ENCODE results near the gene FNDC8.
"Not testable (repeated sequence)": the region's sequence is repeated elsewhere in the genome, so short reads cannot be mapped to it uniquely, and the experiment has no call there.

Gene FNDC8

DNA sequence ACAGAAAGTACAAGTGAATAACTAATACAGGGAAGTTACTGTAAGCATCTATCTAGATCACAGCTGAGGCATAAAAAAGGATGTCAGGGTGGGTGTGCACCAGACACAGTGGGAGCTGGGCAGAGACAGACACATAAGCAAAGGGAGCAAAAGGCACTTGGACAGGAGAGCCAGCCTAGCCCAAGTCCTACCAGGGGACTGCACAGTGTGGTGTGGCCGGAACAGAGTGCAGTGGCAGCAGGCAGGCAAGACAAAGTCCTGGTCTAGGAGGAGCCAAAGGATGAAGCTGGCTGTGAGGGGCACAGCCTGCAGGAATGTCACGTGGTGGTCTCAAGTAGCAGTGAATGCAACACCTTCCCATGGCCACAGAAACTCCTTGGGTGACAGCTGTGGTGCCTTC is 23.6 kb upstream of the FNDC8 start:
- peaks cover 33% of the 10 kb centered on the region for H3K36me3 ChIP-seq (ENCODE audit: control insufficient read depth, insufficient read depth, low read length)
- H3K4me1 ChIP-seq (ENCODE audit: control insufficient read depth, insufficient read depth, low read length) = no peaks in the 10 kb centered on the region
- H3K27me3 ChIP-seq (ENCODE audit: control insufficient read depth, insufficient read depth, low read length) = no peaks in the 10 kb centered on the region
- no peak overlapping the region for H3K27ac ChIP-seq (ENCODE audit: low read depth, low read length)
- H3K9ac ChIP-seq (ENCODE audit: low read depth, low read length) = no peak overlapping the region
- no peaks in the 10 kb centered on the region for H3K9me3 ChIP-seq (ENCODE audit: control insufficient read depth, insufficient read depth, low read length)
- no peak overlapping the region for H3K4me3 ChIP-seq (ENCODE audit: low read depth, low read length)

DNA sequence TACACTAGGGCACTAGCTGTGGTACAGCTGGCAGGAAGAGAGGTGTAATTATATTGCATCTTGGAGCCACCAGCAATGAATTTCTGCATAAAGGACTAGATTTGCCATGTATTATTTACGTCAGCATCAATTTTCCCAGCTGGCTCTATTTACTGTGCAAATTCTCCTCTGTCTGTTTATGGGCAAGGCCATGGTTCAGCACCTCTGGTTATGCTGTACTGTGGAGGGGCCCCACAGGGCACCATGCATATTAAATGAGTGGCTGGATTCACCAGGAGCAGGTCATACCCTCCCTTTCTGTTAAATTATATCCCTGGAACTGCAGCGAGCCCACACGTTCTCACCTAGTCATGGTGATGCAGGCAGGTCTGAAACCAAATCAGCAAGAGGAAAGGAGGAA is 21.5 kb upstream of the FNDC8 start:
- no peak overlapping the region for H3K27ac ChIP-seq (ENCODE audit: low read depth, low read length)
- peaks cover 41% of the 10 kb centered on the region for H3K36me3 ChIP-seq (ENCODE audit: control insufficient read depth, insufficient read depth, low read length)

DNA sequence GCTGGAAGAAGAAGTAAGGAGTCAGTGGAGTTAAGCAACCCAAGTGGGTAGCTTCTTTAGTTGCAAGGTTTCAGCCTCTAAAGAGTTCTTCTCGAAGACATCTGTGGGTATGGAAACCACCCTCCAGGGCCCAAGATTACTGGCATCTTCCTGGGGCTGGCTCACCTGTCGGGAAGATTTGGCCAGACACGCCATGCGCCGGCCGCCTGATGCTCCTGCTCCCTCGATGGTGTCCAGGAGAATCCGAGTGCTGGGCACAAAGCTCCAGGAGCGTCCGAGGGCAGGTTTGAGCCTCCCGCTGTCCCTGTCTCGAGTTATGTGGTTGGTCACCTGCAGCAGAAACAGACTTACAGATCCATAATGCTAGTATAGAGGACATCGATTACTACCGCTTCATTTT is 20.4 kb upstream of the FNDC8 start:
- peaks cover 51% of the 10 kb centered on the region for H3K36me3 ChIP-seq (ENCODE audit: control insufficient read depth, insufficient read depth, low read length)
- H3K9me3 ChIP-seq (ENCODE audit: control insufficient read depth, insufficient read depth, low read length) = no peaks in the 10 kb centered on the region
- no peak overlapping the region for H3K4me3 ChIP-seq (ENCODE audit: low read depth, low read length)
- H3K4me1 ChIP-seq (ENCODE audit: control insufficient read depth, insufficient read depth, low read length) = no peaks in the 10 kb centered on the region
- H3K27ac ChIP-seq (ENCODE audit: low read depth, low read length) = no peak overlapping the region
- no peak overlapping the region for H3K9ac ChIP-seq (ENCODE audit: low read depth, low read length)
- no peaks in the 10 kb centered on the region for H3K27me3 ChIP-seq (ENCODE audit: control insufficient read depth, insufficient read depth, low read length)

More for the DNA sequence above, 21.5 kb upstream of the FNDC8 start:
- H3K4me3 ChIP-seq (ENCODE audit: low read depth, low read length) = no peak overlapping the region
- no peaks in the 10 kb centered on the region for H3K27me3 ChIP-seq (ENCODE audit: control insufficient read depth, insufficient read depth, low read length)
- H3K9ac ChIP-seq (ENCODE audit: low read depth, low read length) = no peak overlapping the region
- H3K4me1 ChIP-seq (ENCODE audit: control insufficient read depth, insufficient read depth, low read length) = no peaks in the 10 kb centered on the region
- H3K9me3 ChIP-seq (ENCODE audit: control insufficient read depth, insufficient read depth, low read length) = no peaks in the 10 kb centered on the region

DNA sequence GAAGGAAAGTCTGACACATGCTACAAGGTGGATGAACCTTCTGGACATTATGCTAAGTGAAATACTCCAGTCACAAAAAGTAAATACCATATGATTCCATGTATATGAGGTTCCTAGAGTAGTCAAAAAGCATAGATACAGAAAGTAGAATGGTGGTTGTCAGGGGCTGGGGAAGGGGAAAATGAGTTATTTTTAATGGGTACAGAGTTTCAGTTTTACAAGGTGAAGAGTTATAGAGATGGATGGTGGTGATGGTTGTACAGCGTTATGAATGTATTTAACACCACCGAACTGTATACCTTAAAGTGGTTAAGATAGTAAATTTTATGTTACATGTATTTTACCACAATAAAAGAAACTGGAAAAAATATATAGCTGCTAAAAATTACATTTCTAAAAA is 19.7 kb upstream of the FNDC8 start:
- Histone ChIP-seq H3K9me3 (ENCODE audit: control insufficient read depth, insufficient read depth, low read length) (no peaks in the 10 kb centered on the region), H3K9ac (ENCODE audit: low read depth, low read length) (no peak overlapping the region), H3K27ac (ENCODE audit: low read depth, low read length) (no peak overlapping the region), H3K4me3 (ENCODE audit: low read depth, low read length) (no peak overlapping the region), H3K4me1 (ENCODE audit: control insufficient read depth, insufficient read depth, low read length) (no peaks in the 10 kb centered on the region), H3K36me3 (ENCODE audit: control insufficient read depth, insufficient read depth, low read length) (peaks cover 54% of the 10 kb centered on the region), H3K27me3 (ENCODE audit: control insufficient read depth, insufficient read depth, low read length) (no peaks in the 10 kb centered on the region)

DNA sequence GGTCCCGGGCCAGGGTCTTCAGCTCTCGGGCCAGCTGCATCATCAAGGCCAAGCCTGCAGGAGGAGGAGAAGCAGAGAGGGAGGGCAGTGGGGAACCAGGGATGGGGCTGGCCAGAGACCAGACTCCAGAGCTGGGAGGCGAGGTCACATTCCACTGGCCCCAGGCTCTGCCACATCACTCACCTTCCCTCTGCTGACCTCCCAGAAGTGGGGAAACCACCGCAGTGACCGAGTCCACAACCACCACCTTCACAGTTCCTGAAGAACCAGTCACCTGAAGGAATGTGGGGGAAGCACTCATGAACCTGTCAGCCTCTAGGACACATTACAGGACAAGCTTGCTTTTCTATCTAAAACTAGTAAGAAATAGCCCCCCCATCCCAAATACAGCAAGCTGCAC is 18.1 kb upstream of the FNDC8 start:
- Histone ChIP-seq H3K36me3 (ENCODE audit: control insufficient read depth, insufficient read depth, low read length) (peaks cover 54% of the 10 kb centered on the region), H3K9me3 (ENCODE audit: control insufficient read depth, insufficient read depth, low read length) (no peaks in the 10 kb centered on the region), H3K4me3 (ENCODE audit: low read depth, low read length) (no peak overlapping the region), H3K9ac (ENCODE audit: low read depth, low read length) (no peak overlapping the region), H3K4me1 (ENCODE audit: control insufficient read depth, insufficient read depth, low read length) (no peaks in the 10 kb centered on the region), H3K27me3 (ENCODE audit: control insufficient read depth, insufficient read depth, low read length) (no peaks in the 10 kb centered on the region), H3K27ac (ENCODE audit: low read depth, low read length) (no peak overlapping the region)

DNA sequence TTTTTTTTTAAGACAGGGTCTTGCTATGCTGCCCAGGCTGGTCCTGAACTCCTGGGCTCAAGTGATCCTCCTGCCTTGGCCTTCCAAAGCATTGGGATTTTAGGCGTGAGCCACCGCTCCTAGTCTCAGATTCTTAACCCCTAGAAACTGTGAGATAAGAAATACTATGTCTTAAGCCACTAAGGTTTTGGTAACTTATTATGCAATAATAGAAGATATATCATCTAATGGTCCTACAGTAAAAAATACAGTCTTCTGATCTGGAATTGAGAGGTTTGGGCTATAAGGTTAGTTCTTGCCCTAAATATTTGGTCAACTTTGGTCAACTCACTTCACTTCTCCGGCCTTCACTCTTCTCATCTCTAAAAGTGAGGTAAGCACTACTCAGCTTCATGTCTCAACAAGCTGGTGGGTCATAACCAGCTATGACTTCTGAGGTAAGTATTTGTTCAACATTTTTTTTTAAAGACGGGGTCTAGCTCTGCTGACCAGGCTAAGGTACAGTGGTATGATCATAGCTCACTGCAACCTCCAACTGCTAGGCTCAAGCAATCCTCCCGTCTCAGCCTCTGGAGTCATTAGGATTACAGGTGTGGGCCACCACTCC is 16.5 kb upstream of the FNDC8 start:
- Histone ChIP-seq H3K4me1 (ENCODE audit: control insufficient read depth, insufficient read depth, low read length) (no peaks in the 10 kb centered on the region), H3K9me3 (ENCODE audit: control insufficient read depth, insufficient read depth, low read length) (no peaks in the 10 kb centered on the region), H3K9ac (ENCODE audit: low read depth, low read length) (no peak overlapping the region), H3K27me3 (ENCODE audit: control insufficient read depth, insufficient read depth, low read length) (no peaks in the 10 kb centered on the region), H3K27ac (ENCODE audit: low read depth, low read length) (no peak overlapping the region), H3K4me3 (ENCODE audit: low read depth, low read length) (no peak overlapping the region), H3K36me3 (ENCODE audit: control insufficient read depth, insufficient read depth, low read length) (peaks cover 42% of the 10 kb centered on the region)

DNA sequence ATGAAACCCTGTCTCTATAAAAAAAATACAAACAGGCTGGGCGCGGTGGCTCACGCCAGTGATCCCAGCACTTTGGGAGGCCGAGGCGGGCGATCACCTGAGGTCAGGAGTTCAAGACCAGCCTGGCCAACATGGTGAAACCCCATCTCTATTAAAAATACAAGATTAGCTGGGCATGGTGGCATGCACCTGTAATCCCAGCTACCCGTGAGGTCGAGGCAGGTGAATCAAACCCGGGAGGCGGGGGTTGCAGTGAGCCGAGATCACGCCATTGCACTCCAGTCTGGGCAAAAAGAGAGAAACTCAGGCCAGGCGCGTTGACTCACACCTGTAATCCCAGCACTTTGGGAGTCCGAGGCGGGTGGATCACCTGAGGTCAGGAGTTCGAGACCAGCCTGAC is 10.6 kb upstream of the FNDC8 start:
- H3K27me3 ChIP-seq (ENCODE audit: control insufficient read depth, insufficient read depth, low read length); H3K36me3 ChIP-seq (ENCODE audit: control insufficient read depth, insufficient read depth, low read length): not testable (repeated sequence)

DNA sequence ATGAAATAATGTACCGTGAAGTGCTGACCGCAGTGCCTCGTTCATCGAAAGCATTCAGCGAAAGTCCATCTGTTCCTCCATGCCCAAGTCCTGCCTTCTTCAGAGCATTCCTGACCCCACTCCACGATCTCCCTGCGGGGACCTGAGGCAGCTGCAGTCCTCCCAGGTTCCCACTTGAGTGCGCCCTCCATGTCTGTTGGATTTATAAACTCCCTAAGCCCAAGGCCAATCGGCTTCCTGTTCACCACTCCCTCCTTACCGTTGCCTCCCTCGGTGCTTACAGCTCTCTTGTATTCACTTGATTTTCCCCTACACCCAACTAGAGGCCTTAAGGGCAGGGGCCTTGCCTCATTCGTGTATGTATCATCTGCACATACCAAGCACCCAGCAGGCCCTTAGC is 4.6 kb upstream of the FNDC8 start:
- Histone ChIP-seq H3K4me1 (ENCODE audit: control insufficient read depth, insufficient read depth, low read length) (0 out of 2 replicates have a peak, but pooled peaks cover 7% of the 10 kb centered on the region), H3K27ac (ENCODE audit: low read depth, low read length) (peak overlapping the region; percentile 14), H3K9ac (ENCODE audit: low read depth, low read length) (no peak overlapping the region)

More for the DNA sequence above, 10.6 kb upstream of the FNDC8 start:
- not testable (repeated sequence) for H3K4me3 ChIP-seq (ENCODE audit: low read depth, low read length); H3K9me3 ChIP-seq (ENCODE audit: control insufficient read depth, insufficient read depth, low read length); H3K9ac ChIP-seq (ENCODE audit: low read depth, low read length); H3K4me1 ChIP-seq (ENCODE audit: control insufficient read depth, insufficient read depth, low read length); H3K27ac ChIP-seq (ENCODE audit: low read depth, low read length)

DNA sequence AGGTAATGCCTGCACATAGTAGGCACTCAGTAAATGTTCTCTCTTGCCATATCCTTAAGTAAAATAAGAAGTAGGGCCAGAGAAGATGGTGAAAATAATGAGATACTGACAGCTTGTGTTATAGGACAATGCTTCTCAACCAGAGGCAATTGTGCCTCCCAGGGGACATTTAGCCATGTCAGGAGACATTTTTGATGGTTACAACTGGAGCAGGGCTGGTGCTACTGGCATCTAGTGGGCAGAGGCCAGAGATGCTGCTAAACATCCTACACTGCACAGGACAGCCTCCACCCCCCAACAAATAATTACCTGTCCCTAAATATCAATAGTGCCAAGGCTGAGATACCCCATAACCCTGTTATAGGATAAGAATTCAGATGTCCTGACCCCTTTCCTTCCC is 3.4 kb upstream of the FNDC8 start:
- Histone ChIP-seq H3K4me3 (ENCODE audit: low read depth, low read length) (no peak overlapping the region), H3K27ac (ENCODE audit: low read depth, low read length) (no peak overlapping the region)

More for the DNA sequence above, 4.6 kb upstream of the FNDC8 start:
- no peaks in the 10 kb centered on the region for H3K9me3 ChIP-seq (ENCODE audit: control insufficient read depth, insufficient read depth, low read length)
- no peaks in the 10 kb centered on the region for H3K27me3 ChIP-seq (ENCODE audit: control insufficient read depth, insufficient read depth, low read length)
- no peak overlapping the region for H3K4me3 ChIP-seq (ENCODE audit: low read depth, low read length)
- no peaks in the 10 kb centered on the region for H3K36me3 ChIP-seq (ENCODE audit: control insufficient read depth, insufficient read depth, low read length)

DNA sequence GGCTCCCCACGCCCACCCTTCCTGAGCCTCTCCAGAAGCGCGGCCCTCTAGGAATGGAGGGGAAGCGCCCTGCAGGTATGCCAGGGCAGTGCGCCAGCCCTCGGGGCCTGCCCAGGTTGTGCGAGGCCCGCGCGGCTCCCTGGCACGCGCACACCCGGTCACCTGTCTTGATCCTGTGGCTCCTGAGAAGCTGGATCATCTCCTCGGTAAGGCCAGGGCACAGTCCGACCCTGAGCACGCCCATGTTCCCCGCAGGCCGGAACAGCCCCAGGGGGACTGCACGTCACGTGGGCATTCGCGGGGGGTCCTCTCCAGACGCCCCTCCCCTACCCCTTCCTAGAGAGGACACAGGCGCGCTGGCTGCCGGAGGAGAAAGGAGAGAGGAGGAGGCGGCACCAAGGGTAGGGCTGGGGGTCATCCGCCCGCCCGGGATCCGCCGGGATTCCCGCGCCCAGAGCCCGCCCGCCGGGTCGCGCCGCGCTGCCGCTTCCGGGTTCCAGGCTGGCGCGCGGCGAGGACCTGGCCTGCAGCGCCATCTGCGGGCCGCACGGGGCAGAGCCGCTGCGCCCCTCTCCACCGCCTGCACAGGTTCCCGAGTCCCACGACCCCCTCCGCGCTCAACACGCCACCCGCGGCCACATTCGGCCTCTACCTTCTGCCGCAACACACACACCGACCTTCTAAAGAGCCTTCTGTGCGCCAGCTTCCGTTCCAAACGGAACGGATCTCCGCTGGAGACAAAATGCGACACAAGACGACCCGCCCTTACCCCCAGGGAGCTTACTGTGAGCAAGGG is 1.8 kb upstream of the FNDC8 start, which contains the start of gene RAD51D:
Gene RAD51D (minus strand): TSS at position 491 of the 796 bp plus-strand sequence. CDS start 247 bp downstream, at position 244.
- Histone ChIP-seq H3K27ac (ENCODE audit: low read depth, low read length) (peak within 1 kb of the TSS; percentile 87), H3K4me1 (ENCODE audit: control insufficient read depth, insufficient read depth, low read length) (0 out of 2 replicates have a peak, but pooled peaks cover 7% of the 10 kb centered on the region), H3K36me3 (ENCODE audit: control insufficient read depth, insufficient read depth, low read length) (no peaks in the 10 kb centered on the region), H3K9ac (ENCODE audit: low read depth, low read length) (peak within 1 kb of the TSS; percentile 62), H3K9me3 (ENCODE audit: control insufficient read depth, insufficient read depth, low read length) (no peaks in the 10 kb centered on the region), H3K27me3 (ENCODE audit: control insufficient read depth, insufficient read depth, low read length) (no peaks in the 10 kb centered on the region), H3K4me3 (ENCODE audit: low read depth, low read length) (peak within 1 kb of the TSS; percentile 69)

More for the DNA sequence above, 3.4 kb upstream of the FNDC8 start:
- H3K9me3 ChIP-seq (ENCODE audit: control insufficient read depth, insufficient read depth, low read length) = no peaks in the 10 kb centered on the region
- H3K27me3 ChIP-seq (ENCODE audit: control insufficient read depth, insufficient read depth, low read length) = no peaks in the 10 kb centered on the region
- no peak overlapping the region for H3K9ac ChIP-seq (ENCODE audit: low read depth, low read length)
- H3K4me1 ChIP-seq (ENCODE audit: control insufficient read depth, insufficient read depth, low read length) = 0 out of 2 replicates have a peak, but pooled peaks cover 7% of the 10 kb centered on the region
- no peaks in the 10 kb centered on the region for H3K36me3 ChIP-seq (ENCODE audit: control insufficient read depth, insufficient read depth, low read length)
